ENCODE measurements around the gene LPIN1. TPM values are rescaled to one million over a fixed set of nuclear protein-coding genes. Genes with fewer than 3 reads are reported as not detected.
A peak's percentile ranks its signal among the peaks of the same experiment; 100 is the strongest.

LPIN1 gene
- total and polyA plus RNA-seq, 2 of the 13 experiments (the other 11 are each of a cell fraction or from before 2014, with no cell fraction given) = 9.7 to 19.4 TPM

DNA sequence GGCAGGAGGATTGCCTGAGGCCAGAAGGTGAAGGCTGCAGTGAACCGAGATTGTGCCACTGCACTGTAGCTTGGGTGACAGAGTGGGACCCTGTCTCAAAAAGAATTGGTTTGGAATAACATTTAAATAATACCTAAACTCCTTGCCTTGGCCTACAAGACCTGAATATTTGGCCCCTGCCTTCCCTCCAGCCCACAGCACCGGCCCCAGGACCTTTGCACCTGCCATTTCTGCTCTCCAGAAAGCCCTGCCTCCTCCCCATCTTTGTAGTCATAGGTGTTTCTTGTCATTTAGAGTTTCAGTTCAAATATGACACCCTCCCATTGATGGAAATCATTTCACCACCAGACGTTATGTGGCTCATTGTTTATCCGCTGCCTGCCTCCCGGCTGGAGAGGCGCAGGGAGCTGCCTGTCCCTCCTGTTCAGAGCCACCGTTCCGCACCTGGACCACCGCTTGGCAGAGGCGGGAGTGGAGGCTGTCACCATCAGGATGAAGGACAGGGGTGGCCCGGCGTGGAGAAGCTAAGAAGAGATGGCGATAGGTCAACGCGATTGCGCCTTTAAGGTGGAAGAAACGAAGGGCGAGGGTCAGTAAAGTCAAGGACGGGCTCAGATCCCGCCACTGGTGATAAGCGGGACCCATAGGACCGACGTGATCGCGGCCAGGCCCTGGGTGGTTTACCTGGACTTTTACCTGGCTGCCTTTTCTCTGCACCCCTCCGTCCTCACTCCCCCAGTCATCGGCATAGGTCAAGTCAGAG lies 638 bp upstream of the LPIN1 start (continued):
- TF ChIP-seq, protein P1, sequence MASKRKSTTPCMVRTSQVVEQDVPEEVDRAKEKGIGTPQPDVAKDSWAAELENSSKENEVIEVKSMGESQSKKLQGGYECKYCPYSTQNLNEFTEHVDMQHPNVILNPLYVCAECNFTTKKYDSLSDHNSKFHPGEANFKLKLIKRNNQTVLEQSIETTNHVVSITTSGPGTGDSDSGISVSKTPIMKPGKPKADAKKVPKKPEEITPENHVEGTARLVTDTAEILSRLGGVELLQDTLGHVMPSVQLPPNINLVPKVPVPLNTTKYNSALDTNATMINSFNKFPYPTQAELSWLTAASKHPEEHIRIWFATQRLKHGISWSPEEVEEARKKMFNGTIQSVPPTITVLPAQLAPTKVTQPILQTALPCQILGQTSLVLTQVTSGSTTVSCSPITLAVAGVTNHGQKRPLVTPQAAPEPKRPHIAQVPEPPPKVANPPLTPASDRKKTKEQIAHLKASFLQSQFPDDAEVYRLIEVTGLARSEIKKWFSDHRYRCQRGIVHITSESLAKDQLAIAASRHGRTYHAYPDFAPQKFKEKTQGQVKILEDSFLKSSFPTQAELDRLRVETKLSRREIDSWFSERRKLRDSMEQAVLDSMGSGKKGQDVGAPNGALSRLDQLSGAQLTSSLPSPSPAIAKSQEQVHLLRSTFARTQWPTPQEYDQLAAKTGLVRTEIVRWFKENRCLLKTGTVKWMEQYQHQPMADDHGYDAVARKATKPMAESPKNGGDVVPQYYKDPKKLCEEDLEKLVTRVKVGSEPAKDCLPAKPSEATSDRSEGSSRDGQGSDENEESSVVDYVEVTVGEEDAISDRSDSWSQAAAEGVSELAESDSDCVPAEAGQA (IDR thresholded peaks at IDR 0.05; ENCODE audit: low read depth) = no peak
- TF ChIP-seq, protein P1 (CRISPR knock-in tag; IDR thresholded peaks at IDR 0.05; ENCODE audit: borderline replicate concordance) = no peak
- TF ChIP-seq SIN3A (IDR thresholded peaks at IDR 0.05; ENCODE audit: borderline replicate concordance, low read depth, low read length) (no peak), SP4 (CRISPR knock-in tag; IDR thresholded peaks at IDR 0.05) (no peak), DR1 (CRISPR knock-in tag; IDR thresholded peaks at IDR 0.05) (no peak), ZNF879 (CRISPR knock-in tag; IDR thresholded peaks at IDR 0.05) (no peak), ZNF605 (CRISPR knock-in tag; IDR thresholded peaks at IDR 0.05) (no peak), TGIF2 (CRISPR knock-in tag; IDR thresholded peaks at IDR 0.05) (0 out of 2 replicates have a peak, but pooled peaks have one; percentile 45), ZNF234 (CRISPR knock-in tag; conservative IDR thresholded peaks at IDR 0.05) (0 out of 2 replicates have a peak, but pooled peaks have one; percentile 21), EED (CRISPR knock-in tag; IDR thresholded peaks at IDR 0.05) (peak; percentile 53; the same call in 1 of the 2 replicates), EEA1 (CRISPR knock-in tag; IDR thresholded peaks at IDR 0.05; ENCODE audit: borderline replicate concordance) (no peak), ZMYM3 (CRISPR knock-in tag; IDR thresholded peaks at IDR 0.05) (peak; percentile 94)
- TF ChIP-seq, protein P2, sequence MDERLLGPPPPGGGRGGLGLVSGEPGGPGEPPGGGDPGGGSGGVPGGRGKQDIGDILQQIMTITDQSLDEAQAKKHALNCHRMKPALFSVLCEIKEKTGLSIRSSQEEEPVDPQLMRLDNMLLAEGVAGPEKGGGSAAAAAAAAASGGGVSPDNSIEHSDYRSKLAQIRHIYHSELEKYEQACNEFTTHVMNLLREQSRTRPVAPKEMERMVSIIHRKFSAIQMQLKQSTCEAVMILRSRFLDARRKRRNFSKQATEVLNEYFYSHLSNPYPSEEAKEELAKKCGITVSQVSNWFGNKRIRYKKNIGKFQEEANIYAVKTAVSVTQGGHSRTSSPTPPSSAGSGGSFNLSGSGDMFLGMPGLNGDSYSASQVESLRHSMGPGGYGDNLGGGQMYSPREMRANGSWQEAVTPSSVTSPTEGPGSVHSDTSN (CRISPR knock-in tag; IDR thresholded peaks at IDR 0.05) = no peak
- TF ChIP-seq, protein P3, sequence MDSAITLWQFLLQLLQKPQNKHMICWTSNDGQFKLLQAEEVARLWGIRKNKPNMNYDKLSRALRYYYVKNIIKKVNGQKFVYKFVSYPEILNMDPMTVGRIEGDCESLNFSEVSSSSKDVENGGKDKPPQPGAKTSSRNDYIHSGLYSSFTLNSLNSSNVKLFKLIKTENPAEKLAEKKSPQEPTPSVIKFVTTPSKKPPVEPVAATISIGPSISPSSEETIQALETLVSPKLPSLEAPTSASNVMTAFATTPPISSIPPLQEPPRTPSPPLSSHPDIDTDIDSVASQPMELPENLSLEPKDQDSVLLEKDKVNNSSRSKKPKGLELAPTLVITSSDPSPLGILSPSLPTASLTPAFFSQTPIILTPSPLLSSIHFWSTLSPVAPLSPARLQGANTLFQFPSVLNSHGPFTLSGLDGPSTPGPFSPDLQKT (CRISPR knock-in tag; IDR thresholded peaks at IDR 0.05; ENCODE audit: borderline replicate concordance) = no peak
- TF ChIP-seq, protein P4, sequence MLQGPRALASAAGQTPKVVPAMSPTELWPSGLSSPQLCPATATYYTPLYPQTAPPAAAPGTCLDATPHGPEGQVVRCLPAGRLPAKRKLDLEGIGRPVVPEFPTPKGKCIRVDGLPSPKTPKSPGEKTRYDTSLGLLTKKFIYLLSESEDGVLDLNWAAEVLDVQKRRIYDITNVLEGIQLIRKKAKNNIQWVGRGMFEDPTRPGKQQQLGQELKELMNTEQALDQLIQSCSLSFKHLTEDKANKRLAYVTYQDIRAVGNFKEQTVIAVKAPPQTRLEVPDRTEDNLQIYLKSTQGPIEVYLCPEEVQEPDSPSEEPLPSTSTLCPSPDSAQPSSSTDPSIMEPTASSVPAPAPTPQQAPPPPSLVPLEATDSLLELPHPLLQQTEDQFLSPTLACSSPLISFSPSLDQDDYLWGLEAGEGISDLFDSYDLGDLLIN (CRISPR knock-in tag; IDR thresholded peaks at IDR 0.05; ENCODE audit: borderline replicate concordance) = no peak
- TF ChIP-seq, protein P5, sequence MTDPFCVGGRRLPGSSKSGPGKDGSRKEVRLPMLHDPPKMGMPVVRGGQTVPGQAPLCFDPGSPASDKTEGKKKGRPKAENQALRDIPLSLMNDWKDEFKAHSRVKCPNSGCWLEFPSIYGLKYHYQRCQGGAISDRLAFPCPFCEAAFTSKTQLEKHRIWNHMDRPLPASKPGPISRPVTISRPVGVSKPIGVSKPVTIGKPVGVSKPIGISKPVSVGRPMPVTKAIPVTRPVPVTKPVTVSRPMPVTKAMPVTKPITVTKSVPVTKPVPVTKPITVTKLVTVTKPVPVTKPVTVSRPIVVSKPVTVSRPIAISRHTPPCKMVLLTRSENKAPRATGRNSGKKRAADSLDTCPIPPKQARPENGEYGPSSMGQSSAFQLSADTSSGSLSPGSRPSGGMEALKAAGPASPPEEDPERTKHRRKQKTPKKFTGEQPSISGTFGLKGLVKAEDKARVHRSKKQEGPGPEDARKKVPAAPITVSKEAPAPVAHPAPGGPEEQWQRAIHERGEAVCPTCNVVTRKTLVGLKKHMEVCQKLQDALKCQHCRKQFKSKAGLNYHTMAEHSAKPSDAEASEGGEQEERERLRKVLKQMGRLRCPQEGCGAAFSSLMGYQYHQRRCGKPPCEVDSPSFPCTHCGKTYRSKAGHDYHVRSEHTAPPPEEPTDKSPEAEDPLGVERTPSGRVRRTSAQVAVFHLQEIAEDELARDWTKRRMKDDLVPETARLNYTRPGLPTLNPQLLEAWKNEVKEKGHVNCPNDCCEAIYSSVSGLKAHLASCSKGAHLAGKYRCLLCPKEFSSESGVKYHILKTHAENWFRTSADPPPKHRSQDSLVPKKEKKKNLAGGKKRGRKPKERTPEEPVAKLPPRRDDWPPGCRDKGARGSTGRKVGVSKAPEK (CRISPR knock-in tag; IDR thresholded peaks at IDR 0.05; ENCODE audit: borderline replicate concordance) = peak; percentile 65; the same call in 1 of the 2 replicates
